Fibroblast of skin of back (primary cell): ENCODE measurements around the gene ZSWIM5.
"Not testable (repeated sequence)": the region's sequence is repeated elsewhere in the genome, so short reads cannot be mapped to it uniquely, and the experiment has no call there.

Experiments
- DNase-seq: peaks from one replicate; pipeline ENCODE4 v3.0.0-alpha.2; 2013

Gene ZSWIM5

DNA sequence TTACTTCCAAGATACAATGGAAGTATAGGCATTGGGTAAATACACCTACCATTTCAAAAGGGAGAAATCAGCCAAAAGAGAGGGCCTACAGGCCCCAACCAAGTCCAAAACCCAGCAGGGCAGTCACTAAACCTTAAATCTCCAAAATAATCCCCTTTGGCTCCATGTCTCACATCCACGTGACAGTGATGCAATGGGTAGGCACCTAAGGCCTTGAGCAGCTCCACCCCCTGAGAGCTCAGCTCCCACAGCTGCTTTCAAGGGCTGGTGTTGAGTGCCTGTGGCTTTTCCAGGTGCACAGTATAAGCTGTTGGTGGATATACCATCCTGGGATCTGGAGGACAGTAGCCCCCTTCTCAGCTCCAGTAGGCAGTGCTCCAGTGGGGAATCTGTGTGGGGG, 121.8 kb downstream of the ZSWIM5 start:
- no peak for DNase-seq

DNA sequence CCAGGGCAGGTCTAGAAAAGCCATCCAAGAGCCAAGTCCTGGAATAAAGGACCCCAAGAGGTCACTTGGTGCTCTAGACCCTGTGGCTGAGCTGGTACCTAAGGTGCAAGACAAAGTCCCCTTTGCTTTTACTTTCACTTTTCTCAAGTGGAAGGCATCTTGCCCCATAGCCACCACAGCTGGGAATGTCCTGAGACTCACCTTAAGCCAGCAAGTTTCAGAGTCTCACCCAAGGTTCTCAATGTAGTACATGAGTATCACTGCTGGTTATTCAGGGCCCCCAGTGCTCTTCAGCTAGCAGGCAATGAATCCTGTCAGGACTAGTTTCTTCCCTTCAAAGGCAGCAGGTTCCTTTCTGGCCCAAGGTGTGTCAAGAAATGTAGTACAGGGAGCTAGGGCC, 126.9 kb downstream of the ZSWIM5 start:
- no peak for DNase-seq

DNA sequence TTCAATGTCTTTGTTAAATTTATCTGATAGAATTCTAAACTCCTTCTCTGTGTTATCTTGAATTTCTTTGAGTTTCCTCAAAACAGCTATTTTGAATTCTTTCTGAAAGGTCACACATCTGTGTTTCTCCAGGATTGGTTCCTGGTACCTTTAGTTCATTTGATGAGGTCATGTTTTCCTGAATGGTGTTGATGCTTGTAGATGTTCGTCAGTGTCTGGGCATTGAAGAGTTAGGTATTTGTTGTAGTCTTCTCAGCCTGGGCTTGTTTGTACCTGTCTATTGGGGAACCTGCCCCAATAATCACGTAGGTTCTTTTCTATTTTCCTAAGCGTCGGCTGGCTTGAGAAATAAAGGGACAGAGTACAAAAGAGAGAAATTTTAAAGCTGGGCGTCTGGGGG, 129.4 kb downstream of the ZSWIM5 start:
- not testable (repeated sequence) for DNase-seq

DNA sequence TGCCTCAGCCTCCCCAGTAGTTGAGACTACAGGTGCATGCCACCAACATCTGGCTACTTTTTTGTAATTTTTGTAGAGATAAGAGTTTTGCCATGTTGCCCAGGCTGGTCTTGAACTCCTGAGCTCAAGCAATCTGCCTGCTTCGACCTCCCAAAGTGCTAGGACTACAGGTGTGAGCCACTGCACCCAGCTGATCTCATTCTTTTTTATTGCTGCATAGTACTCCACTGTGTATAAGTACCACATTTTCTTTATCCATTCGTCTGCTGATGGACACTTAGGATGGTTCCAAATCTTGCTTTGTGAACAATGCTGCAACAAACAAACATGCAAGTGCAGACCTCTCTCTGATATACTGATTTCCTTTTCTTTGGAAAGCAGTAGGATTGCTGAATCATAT, 134.8 kb downstream of the ZSWIM5 start:
- DNase-seq, result no peak

DNA sequence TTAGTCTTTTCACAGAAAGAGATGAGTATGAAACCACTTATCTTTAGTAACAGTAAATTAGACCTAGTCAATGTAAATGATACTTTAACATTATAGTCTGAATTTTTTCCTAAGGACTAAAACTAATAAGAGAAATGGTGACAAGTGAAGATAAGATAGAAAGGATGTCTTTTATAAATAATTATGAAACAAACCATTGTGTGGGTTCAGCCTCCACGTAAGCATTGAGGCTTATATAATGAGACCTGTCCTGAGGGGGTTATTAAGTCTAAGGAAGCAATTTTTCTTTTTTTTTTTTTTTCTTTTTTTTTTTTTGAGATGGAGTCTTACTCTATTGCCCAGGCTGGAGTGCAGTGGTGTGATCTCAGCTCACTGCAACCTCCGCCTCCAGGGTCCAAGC, 138.6 kb downstream of the ZSWIM5 start:
- no peak for DNase-seq

DNA sequence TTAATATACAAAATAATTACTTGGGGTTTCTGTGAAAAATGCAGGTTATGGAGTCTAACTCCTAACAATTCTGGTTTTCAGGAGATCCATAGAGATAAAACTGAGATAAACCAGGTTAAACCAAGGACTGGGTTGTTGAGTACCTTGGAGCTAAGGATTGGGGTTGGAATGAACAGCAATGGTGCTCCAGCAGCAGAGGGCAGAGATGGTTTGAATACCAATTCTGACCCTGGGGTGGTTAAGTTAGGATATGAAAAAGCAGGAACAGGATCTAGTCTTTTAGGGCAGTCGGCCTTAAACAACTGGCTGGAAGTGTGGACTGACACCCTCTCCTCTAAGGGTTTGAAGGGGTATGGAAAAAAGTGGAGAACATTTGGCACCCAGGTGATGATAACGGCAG, 141.3 kb downstream of the ZSWIM5 start:
- DNase-seq, result no peak

DNA sequence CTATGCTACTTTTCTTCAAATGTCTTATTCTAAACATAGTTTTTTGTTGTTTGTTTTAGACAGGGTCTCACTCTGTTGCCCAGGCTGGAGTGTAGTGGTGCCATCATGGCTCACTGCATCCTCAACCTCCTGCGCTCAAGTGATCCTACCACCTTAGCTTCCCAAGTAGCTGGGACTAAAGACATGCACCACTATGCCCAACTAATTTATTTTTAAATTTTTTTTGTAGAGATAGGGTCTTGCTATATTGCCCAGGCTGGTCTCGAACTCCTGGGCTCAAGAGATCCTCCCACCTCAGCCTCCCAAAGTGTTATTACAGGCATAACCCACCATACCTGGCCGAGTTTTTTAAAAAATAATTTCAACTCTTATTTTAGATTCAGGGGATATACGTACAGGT, 143.9 kb downstream of the ZSWIM5 start:
- not testable (repeated sequence) for DNase-seq

DNA sequence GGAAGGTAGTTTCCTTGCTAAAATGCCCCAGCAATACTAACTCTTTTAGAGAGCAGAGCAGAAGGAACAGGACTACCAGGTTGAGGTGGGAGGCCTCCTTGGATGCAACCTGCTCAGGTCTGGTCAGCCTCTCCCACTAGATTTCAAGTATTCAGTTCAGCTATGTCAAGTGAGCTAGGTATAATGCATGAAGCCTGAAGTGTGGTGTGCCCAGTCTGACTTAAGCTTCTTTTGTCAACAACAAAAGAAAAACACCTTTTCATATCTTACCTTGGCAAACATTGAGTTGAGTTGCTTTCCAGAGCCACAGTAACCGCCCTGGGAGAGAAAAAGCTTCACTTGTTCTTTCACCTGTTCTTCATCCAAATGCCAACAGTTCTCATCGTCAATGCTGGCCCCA, 146.6 kb downstream of the ZSWIM5 start:
- DNase-seq, result no peak

DNA sequence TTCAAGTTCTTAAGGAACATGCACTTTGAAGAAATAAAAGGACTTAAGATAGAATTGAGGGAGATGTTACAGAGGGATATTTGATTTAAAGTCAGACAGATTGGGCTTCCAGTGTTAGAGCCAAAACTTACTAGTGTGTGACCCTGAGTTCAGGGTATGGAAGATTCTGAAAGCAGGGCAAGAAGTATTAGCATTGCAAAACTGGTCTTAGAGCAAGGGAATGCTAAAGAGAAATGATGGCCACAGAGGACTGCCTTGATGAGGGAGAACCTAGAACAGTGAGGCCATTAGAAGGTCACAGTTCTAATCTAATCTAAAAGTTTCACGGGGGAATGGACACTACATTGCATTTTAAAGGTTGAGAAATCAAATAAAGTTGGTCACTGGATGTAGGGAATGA, 148.9 kb downstream of the ZSWIM5 start:
- no peak for DNase-seq

DNA sequence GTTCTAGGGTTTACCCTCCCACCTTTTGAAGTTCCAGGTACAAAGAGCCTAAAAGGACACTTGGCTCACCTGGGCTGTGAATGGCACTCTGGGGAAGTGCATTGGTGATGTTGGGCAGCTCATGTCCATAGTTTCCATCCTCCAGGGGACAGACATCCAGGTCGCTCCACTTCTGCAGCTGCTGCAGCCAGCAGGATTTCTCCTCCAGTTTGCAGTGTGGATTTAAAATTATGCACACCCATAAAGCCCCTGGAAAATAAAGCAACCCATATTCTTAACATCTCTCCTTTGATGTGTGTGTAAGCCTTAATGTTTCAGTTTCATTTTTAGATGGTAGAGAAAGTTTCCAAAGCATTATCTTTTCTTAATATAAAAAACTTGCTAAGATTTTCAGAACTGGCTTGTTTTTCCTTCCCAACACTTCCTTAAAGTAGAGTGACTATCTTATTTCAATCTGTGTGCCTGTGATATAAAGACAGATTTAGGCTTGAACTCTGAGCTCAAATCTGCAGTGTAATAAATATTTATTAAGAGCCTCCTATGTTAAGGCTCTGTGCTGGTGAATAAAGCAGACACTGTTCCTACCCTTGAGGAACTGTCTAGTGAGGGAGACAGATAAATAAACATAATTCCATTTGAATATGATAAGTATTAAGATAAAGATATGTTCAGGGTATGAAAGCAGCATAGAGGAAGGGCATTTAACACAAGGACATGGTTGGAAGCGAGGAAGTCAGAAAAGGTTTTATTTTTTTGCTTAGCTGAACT, 155.2 kb downstream of the ZSWIM5 start:
- no peak for DNase-seq

DNA sequence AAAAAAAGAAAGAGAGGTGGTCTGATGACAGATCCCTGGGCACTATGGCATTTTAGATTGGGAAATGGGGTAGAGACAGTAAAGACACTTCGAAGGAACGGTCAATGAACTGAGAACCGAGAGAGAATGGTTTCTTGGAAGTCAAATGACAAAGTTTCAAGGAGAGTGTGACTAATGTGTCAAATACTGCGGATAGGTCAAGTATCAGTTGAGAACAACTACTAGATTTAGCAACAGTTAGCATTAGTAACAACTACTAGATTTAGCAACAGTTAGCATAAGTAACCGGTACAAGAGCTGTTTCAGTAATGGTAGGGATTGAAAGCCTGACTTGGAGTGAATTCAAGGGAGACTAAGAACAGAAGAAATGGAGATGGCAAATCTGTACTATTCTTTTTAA, 159.4 kb downstream of the ZSWIM5 start:
- no peak for DNase-seq

DNA sequence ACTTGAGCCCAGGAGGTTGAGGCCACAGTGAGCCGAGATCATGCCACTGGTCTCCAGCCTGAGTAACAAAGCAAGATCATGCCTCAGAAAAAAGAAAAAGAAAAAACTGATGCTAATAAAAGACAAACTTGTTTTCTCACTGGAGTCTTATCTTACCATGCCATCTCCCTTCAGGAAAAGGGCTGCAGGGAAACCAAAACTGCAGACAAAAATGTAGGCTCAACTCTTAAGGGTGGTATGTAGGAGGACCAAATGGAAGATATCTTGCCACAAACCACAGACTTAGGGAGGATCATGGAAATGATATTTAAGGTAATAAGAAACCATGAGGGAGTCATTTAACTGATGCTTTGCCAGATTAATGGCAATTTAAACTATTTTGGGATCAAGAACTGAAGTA, 161.5 kb downstream of the ZSWIM5 start:
- no peak for DNase-seq

DNA sequence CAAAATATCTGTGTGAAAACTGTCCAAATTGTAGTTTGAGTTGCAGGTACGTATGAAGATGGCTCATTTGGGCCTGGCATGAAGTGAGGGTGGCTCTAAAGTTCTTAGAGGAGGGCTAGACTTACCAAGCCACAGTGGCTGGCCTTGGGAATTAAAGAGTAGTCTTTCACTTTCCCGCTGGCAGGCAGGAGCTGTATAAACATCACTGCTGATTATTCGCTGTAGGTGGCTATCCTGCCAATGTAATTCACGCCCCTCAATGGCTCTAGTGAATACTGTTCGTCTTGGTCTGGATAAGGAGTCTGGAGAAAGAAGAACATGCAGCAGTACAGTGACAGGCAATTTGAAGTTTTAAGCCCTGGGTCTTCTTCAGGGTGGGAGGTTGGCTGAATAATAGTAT, 163.3 kb downstream of the ZSWIM5 start:
- no peak for DNase-seq

DNA sequence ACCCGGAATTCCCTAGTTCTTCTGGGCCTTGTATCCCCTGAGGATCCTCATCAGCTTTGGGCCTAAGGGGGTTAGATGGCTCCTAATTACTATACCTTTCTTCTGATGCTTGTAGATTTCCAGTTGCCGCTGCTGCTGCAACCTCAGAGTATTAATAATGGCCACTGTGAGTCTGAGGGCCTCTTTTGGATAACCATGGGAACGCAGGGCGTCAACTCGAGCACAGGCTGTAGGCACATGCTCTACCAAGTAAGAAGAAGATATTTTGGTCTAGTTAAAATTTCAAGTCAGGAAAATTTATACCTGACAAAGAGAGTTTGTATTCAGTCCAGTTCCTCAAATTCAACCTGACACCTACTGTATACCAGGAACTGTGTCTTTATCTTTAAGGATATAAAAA, 166.1 kb downstream of the ZSWIM5 start:
- DNase-seq, result no peak

DNA sequence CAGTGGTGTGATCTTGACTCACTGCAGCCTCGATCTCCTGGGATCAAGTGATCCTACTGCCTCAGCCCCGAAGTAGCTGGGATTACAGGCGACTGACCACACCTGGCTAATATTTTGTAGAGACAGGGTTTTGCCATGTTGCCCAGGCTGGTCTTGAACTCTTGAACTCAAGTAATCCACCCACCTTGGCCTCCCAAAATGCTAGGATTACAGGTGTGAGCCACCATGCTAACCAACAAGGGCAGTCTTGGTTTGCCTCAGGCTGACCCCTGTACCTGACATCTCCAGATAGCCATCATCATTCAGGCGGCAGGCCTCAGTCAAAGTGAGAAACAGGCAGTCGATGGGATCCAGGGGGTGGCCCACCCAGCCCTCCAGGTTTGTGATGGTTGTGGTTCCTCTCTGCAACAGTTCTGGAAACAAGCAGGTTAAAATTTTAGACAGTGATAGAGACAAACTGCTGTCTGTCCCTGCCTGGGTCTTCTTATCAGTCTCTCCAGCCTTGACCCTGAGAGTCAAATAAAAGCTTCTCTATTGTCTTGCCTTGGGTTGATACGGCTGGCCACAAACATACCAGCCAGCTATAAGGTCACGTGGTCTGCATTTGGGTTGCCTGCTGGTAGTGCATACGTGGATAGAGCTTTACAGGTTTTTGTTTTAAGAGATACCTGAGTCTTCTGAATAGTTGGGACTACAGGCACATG, 167.6 kb downstream of the ZSWIM5 start:
- DNase-seq, result no peak

DNA sequence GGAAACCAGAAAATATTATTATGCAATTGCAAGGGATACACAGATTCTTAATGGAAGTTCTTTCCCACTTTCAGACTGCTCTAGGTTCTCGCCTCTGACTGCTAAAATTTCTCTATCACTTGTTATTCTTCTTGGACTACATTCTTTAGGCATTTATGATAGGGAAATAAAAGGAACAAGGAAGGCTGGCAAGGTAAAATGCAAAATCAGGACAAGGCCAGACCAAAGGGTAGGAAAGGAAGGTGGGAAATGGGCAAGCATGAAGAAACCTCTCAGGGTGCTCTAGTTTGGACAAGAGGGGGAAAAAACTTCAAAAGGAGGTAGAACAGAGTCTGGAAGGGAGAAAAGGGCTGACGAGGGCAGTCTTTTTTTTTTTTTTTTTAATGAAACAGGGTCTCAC, 168.2 kb downstream of the ZSWIM5 start:
- DNase-seq, result no peak

DNA sequence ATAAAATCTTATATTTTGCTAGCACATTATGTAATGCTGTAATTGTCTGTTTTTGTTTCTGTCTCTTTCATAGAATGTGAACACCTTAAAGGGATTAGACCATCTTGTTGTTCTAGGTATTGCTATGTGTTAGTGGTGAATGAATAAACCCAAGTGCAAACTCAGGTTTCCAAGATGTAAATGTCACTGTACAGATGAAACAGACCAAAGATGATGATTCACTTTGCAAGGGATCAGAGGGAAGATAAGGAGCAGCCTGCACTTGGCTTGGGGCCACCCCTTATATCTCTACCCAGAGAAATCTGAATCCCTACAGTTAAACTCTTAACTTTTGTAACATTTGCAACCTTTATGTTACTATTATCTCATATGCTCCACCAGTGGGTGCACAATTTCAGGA, 168.9 kb downstream of the ZSWIM5 start:
- no peak for DNase-seq

DNA sequence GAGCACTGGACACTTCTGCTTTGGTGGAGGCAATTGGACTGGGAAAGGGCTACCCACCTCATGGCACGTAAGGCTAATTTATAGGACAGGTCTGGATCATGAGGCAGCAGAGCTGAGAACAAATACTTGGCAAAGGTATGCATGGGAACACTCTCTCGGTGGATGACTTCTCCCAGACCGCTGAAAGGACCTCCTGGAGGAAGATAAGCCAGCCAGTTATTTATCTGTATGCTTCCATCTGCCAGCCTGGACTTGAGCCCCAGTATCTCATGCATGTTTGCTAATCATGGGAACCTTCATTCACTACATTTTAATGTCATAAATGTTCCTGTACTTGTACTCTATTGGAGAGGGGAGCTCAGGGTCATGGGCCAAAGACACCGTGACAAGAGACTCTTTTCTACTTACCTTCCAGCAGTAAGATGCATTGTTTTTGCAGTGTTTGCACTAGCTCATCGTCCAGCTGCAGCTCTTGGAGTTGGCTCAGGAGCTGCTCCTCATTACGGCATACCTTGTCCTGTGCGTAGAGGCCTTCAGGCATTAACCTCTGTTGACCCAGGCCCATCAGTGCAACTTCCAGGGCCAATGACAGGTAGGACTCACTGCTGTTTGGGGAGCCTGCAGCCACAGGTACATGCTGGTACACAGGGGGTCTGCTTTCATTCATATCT, 170.6 kb downstream of the ZSWIM5 start:
- DNase-seq, result no peak

DNA sequence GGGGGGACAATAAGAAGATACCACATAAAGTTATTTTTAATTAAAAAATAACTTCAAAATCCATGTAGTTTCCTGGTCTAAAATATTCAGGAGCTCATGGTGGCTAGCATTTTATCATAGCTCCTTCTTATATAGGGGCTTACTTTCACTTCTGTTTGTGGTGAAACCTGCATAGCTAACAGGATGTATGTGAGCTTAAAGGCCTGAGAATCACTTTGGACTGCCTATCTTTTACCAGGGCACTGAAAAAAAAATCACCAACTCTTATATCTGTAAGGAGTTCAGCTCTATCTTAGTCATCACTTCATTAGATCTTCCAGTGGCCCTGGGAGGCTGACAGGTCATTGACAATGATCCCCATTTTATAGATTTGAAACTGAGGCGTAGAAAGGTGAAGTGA, 173.0 kb downstream of the ZSWIM5 start:
- DNase-seq, result no peak

DNA sequence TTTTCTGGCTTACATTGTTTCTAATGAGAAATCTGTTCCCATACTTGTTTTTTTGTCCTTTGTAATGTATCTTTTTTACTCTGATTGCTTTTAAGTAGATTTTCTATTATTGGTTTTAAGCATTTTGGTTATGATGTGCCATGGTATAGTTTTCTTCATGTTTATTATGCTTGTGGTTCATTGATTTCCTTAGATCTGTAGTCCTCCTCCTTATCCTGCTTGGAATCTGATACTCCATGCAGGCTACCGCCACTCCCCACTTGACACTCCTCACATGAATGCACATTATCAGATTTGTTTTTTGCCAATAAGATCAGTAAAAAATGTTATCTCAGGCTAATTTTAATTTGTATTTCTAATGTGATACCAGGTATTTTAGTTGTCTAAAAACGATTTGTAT, 173.6 kb downstream of the ZSWIM5 start:
- DNase-seq, result no peak

DNA sequence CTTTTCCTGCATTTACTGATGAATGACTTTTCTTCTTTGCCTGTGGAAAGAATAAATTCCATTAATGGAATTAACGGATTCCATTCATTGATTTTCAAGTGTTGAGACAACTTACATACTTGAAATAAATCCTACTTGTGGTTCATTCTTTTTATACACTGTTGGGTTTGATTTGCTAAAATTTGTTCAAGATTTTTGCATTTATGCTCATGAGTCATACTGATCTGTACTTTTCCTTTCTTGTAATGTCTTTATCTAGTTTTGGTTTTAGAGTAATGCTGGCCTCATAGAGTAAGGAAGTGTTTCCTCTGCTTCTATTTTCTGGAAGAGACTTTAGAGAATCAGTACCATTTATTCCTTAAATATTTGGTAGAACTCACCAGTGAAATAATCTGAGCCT, 180.0 kb downstream of the ZSWIM5 start:
- DNase-seq, result peak; percentile 10

DNA sequence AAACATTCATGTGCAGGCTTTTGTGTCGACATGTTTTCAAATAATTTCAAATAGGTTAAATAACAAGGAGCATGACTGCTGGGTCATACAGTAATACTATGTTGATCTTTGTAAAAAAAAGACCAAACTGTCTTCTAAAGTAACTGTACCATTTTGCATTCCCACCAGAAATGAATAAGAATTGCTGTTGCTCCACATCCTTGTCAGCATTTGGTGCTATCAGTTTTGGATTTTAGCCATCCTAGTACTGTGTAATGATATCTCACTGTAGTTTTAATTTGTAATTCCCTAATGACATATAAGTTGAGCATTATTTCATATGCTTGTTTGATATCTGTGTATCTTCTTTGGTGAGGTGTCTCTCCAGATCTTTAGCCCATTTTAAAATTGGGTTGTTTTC, 182.7 kb downstream of the ZSWIM5 start:
- no peak for DNase-seq

DNA sequence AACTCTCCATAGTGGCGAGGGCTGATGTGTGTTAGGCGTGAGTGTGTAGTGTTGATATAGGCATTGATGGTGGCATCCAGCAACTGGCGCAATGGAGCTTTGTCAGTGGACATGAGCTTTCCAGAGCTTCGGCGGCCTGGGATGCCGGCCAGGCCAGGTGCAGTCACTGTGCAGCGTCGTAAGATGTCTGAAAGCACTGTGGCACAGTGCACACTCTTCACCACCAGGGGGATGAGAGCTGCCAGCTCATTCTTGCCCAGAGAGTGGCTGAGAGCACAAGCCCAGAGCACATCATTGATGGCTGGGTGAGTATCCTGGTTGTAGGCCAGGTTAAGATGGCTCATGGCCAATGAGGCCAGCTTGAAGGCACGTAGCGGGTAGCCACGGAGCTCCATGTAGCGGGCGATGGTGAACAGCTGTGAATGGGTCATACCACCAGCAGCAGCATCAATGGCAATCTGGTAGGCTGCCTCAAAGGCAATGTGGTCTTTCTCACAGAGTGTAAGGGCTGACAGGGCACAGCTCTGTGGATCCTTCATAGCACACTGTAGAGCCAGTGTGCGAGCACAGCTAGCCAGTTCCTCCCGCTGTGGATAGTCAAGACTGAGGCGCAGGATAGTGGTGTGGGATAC, 187.7 kb downstream of the ZSWIM5 start:
- peak; percentile 50 for DNase-seq
